Measurements from ENCODE around the gene UNC13C. TPM values are rescaled to one million over a fixed set of nuclear protein-coding genes. Genes with fewer than 3 reads are reported as not detected.

The UNC13C gene
- total RNA-seq, 1 experiment from 2014 or later, result not detected

GRCh38 chr15:53955396-53955795, 22.8 kb upstream of the UNC13C start:
- no peak overlapping the region for H2AFZ ChIP-seq (ENCODE audit: low read depth, low read length, poor library complexity, severe bottlenecking)
- BruUV-seq (replicated peaks), result no TSS peak
- CTCF ChIA-PET, result no interaction called here
- H3K36me3 ChIP-seq (ENCODE audit: control insufficient read depth in 1 of 2, insufficient read depth in 2 of 2, low read length in 2 of 2), result no peaks in the 10 kb centered on the region
- peaks cover 0 to 12% of the 10 kb centered on the region in 2 experiments; a peak in 2 of 4 replicates for H3K9me3 ChIP-seq (ENCODE audit: control insufficient read depth in 1 of 2, insufficient read depth in 1 of 2, low read depth in 1 of 2, low read length in 2 of 2)
- H4K20me1 ChIP-seq (ENCODE audit: insufficient read depth), result no peaks in the 10 kb centered on the region
- no peaks in the 10 kb centered on the region for H3K9me2 ChIP-seq (ENCODE audit: insufficient read depth)
- no peak overlapping the region for H3K4me3 ChIP-seq (replicated peaks in 1 of 2; ENCODE audit: low read depth in 1 of 2, low read length in 2 of 2)
- RAD21 ChIA-PET (ENCODE audit: low non-redundant PET in 1 of 2, low total read pairs in 2 of 2, uncharacterized antibody in 2 of 2, unreplicated experiment in 2 of 2), result no interaction called here
- POLR2A ChIA-PET, result no interaction called here
- ATAC-seq (no peak), DNase-seq (ENCODE audit: low read depth, low spot score) (no peak)
- TF ChIP-seq POLR2A (IDR thresholded peaks at IDR 0.05; ENCODE audit: borderline replicate concordance, extremely low read depth, insufficient read depth, insufficient read length) (no peak), SIN3A (IDR thresholded peaks at IDR 0.05; ENCODE audit: low read depth) (no peak), YY1 (IDR thresholded peaks at IDR 0.05; ENCODE audit: extremely low read depth, insufficient replicate concordance, low read depth, low read length) (no peak), CTCF (IDR thresholded peaks at IDR 0.05 in 2 of 3, conservative IDR thresholded peaks at IDR 0.05 in 1 of 3; ENCODE audit: borderline replicate concordance in 1 of 3, insufficient read depth in 1 of 3, low read depth in 2 of 3, low read length in 2 of 3) (no peak), MAX (IDR thresholded peaks at IDR 0.05) (no peak), ATF3 (IDR thresholded peaks at IDR 0.05) (no peak), EGR1 (IDR thresholded peaks at IDR 0.05; ENCODE audit: low read depth) (no peak), RAD21 (IDR thresholded peaks at IDR 0.05; ENCODE audit: low read depth) (no peak), ZFX (IDR thresholded peaks at IDR 0.05) (no peak), SRF (IDR thresholded peaks at IDR 0.05; ENCODE audit: low read depth) (no peak), REST (IDR thresholded peaks at IDR 0.05; ENCODE audit: low read depth) (no peak), EZH2phosphoT487 (IDR thresholded peaks at IDR 0.05; ENCODE audit: borderline replicate concordance) (no peak), ZBTB33 (IDR thresholded peaks at IDR 0.05; ENCODE audit: extremely low read depth, insufficient replicate concordance, low read length) (no peak), FOSL1 (IDR thresholded peaks at IDR 0.05; ENCODE audit: low read depth) (no peak), EZH2 (IDR thresholded peaks at IDR 0.05) (no peak)
- H3K4me1 ChIP-seq (ENCODE audit: control insufficient read depth in 1 of 2, insufficient read depth in 2 of 2, low read length in 2 of 2), result no peaks in the 10 kb centered on the region
- no peaks in the 10 kb centered on the region for H3K79me2 ChIP-seq (ENCODE audit: insufficient read depth, low read length)
- no peak overlapping the region for H3K27ac ChIP-seq (ENCODE audit: low read depth, low read length)
- H3K9ac ChIP-seq (ENCODE audit: low read length), result no peak overlapping the region
- intact Hi-C loops (cut with micrococcal nuclease), result no loop called here
- no peaks in the 10 kb centered on the region for H3K27me3 ChIP-seq (ENCODE audit: insufficient read depth, low read length)
- H3K4me2 ChIP-seq (ENCODE audit: low read length), result no peak overlapping the region

All from HCT116 (cell line).